H1 (cell line): ENCODE data around the gene TGM6. TPM values are rescaled to one million over a fixed set of nuclear protein-coding genes. Genes with fewer than 3 reads are reported as not detected.

Experiments used
- CBX8 ChIP-seq: fragments of 300-800, 300-1000 bp; sonication (generic); IDR thresholded peaks from 2 replicates; pipeline ENCODE4 v1.7.1; 2016; ENCODE audit warnings: low read depth, low read length, borderline replicate concordance
- TEAD4 ChIP-seq: IDR thresholded peaks from 2 replicates; pipeline ENCODE4 v1.6.1; 2012; ENCODE audit warnings: low read depth, low read length, inconsistent platforms, mixed read lengths
- polyA plus RNA-seq, 7 experiments: library from polyadenylated mRNA; depleted of rRNA in 3 of 7; stranded (reverse) in 5 of 7; unstranded in 2 of 7; fragments of >200 nt in 5 of 7; fragments of 200-250 nt in 2 of 7; gene quantifications; 1 replicate in 5 of 7; 2 replicates in 1 of 7; 4 replicates in 1 of 7; pipeline versions ENCODE4 v1.2.1 to v1.2.3, GENCODE V29; 2011 to 2013; ENCODE audit warnings: missing spikeins in 2 of 7, mixed read lengths in 2 of 7
- total RNA-seq: library from RNA; stranded (reverse); fragmentation: NEBNext Ultra II Directional; extraction: Animal tissue kit (Norgen Biotek cat#: 25700); gene quantifications from 2 replicates; pipeline ENCODE4 v1.2.1, GENCODE V29; 2021

Gene TGM6
- total and polyA plus RNA-seq, 2 of the 8 experiments (the other 6 are each of a cell fraction or from before 2014, with no cell fraction given): 0.03 TPM; not detected in 1

- TF ChIP-seq TEAD4 (no peak), CBX8 (no peak)
These were observed 48.0 kb upstream of the TGM6 start (continued) for GRCh38 chr20:2332711-2333110.
